K562 (cell line): ENCODE results near the gene CTF1. TPM values are rescaled to one million over a fixed set of nuclear protein-coding genes. Genes with fewer than 3 reads are reported as not detected.
A peak's percentile ranks its signal among the peaks of the same experiment; 100 is the strongest.

ENCODE experiments used
- MED1 ChIP-seq: sonication (generic); formaldehyde crosslinking; IDR thresholded peaks from 2 replicates; pipeline ENCODE4 v1.8.1; 2023; ENCODE audit warnings: missing genetic modification reagents, borderline replicate concordance
- PCBP1 ChIP-seq: fragments of 200-400 bp; formaldehyde crosslinking; IDR thresholded peaks from 2 replicates; pipeline ENCODE4 v1.6.1; 2018; ENCODE audit warnings: mild to moderate bottlenecking, low read depth, low read length; ENCODE audit not compliant: poor library complexity, severe bottlenecking
- RBBP5 ChIP-seq: fragments of 200-600 bp; sonication (generic); IDR thresholded peaks from 2 replicates; pipeline ENCODE4 v1.6.1; 2012; ENCODE audit warnings: borderline replicate concordance, mild to moderate bottlenecking, low read length, control low read depth, inconsistent platforms; ENCODE audit not compliant: insufficient read depth, poor library complexity, severe bottlenecking
- ZFP30 ChIP-seq: fragments of 250-450 bp; sonication (Bioruptor Pico); IDR thresholded peaks from 2 replicates; pipeline ENCODE4 v1.8.0; 2022; ENCODE audit warnings: moderate library complexity, mild to moderate bottlenecking, inconsistent platforms, borderline replicate concordance
- ZNF384 ChIP-seq: IDR thresholded peaks from 2 replicates; pipeline ENCODE4 v1.6.1; 2012; ENCODE audit warnings: low read depth, low read length, improper control_type of control experiment
- polyA plus RNA-seq, 8 experiments: library from polyadenylated mRNA; depleted of rRNA in 4 of 8; stranded (reverse) in 5 of 8; unstranded in 3 of 8; fragments of >200 nt; fragmentation: Nextera tagmentation in 2 of 8; fragmentation: Illumina TruSeq in 1 of 8; extraction: Ambion mirVana in 2 of 8; extraction: Trizol in 1 of 8; gene quantifications; 2 replicates each; pipeline versions ENCODE4 v1.2.1 to v1.2.3, GENCODE V29; 2011 to 2014; ENCODE audit warnings: inconsistent platforms in 1 of 8, missing spikeins in 1 of 8
- total RNA-seq, 7 experiments: library from RNA; depleted of rRNA in 6 of 7; stranded (reverse); fragments of >200 nt in 6 of 7; fragmentation: Illumina TruSeq in 2 of 7; extraction: Trizol in 2 of 7; gene quantifications; 2 replicates each; pipeline versions ENCODE4 v1.2.1 to v1.2.3, GENCODE V29; 2011 to 2021; ENCODE audit warnings: low replicate concordance in 1 of 7
- TF ChIP-seq, protein P1 (sequence below): fragments of 250-450 bp; sonication (Bioruptor Pico); IDR thresholded peaks from 2 replicates; pipeline ENCODE4 v1.5.0; 2020; ENCODE audit warnings: mild to moderate bottlenecking, borderline replicate concordance
- TF ChIP-seq, protein P2 (sequence below): sonication (generic); IDR thresholded peaks from 2 replicates; pipeline ENCODE4 v1.6.1; 2016
- TF ChIP-seq, protein P3 (sequence below): fragments of 450-650 bp; formaldehyde crosslinking; IDR thresholded peaks from 2 replicates; pipeline ENCODE4 v1.4.0; 2020; ENCODE audit warnings: mild to moderate bottlenecking
- TF ChIP-seq, protein P4 (sequence below): sonication (generic); formaldehyde crosslinking; IDR thresholded peaks from 2 replicates; pipeline ENCODE4 v1.8.0; 2022; ENCODE audit warnings: mild to moderate bottlenecking, missing genetic modification reagents
- TF ChIP-seq, protein P5 (sequence below): IDR thresholded peaks from 2 replicates; pipeline ENCODE4 v1.6.1; 2014; ENCODE audit warnings: antibody characterized with exemption
- TF ChIP-seq, protein P6 (sequence below): fragments of 150-350 bp; conservative IDR thresholded peaks from 2 replicates; pipeline ENCODE4 v1.6.1; 2014; ENCODE audit warnings: low read length

The CTF1 gene
- total and polyA plus RNA-seq, 9 of the 15 experiments (the other 6 are each of a cell fraction or from before 2014, with no cell fraction given) = 0.24 to 2.5 (median 0.44) TPM

DNA sequence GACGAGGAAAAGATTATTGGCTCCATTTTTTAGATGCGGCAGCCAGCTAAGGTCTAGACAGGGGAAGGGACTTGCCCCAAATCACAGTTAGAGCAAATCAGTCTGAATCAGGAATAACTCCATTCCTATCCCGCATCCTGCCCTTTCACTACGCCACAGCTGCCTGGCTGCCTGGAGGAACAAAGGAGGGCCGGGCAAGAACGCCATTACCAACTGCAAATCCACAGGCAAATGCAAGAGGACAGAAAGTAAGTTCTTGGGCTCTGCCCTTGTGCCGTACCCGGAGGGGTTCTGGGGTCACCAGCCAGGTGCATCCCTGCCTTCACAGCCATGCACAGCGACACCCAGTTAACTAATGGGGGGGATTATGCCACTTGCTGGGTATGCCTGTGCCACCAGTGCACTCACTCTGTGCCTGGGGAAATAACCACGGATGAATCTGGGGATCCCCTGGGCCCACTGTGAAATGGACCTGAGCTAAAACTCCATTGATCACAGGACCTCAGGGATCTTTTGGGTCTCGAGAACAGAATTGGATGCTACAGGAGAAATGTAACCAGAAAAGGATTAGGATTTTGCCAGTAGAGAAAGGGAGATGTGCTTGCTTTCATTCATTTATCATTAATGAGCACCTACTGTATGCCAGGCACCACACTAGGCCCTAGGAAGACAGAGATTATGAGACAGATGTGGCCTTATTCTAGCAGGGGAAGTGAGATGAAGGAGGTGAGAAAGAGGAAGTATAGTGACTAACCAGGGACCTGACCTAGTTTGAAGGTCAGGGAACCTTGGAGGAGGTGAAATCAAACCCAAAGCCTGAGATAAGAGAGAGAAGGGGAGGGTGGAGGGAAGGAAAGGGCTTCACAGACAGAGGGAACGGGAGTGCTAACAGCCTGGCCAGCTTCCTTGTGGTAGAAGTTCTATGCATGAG, 20.3 kb upstream of the CTF1 start (continued):
- TF ChIP-seq, protein P1, sequence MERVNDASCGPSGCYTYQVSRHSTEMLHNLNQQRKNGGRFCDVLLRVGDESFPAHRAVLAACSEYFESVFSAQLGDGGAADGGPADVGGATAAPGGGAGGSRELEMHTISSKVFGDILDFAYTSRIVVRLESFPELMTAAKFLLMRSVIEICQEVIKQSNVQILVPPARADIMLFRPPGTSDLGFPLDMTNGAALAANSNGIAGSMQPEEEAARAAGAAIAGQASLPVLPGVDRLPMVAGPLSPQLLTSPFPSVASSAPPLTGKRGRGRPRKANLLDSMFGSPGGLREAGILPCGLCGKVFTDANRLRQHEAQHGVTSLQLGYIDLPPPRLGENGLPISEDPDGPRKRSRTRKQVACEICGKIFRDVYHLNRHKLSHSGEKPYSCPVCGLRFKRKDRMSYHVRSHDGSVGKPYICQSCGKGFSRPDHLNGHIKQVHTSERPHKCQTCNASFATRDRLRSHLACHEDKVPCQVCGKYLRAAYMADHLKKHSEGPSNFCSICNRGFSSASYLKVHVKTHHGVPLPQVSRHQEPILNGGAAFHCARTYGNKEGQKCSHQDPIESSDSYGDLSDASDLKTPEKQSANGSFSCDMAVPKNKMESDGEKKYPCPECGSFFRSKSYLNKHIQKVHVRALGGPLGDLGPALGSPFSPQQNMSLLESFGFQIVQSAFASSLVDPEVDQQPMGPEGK (CRISPR knock-in tag) = no peak
- no peak for TF ChIP-seq MED1
- TF ChIP-seq, protein P2, sequence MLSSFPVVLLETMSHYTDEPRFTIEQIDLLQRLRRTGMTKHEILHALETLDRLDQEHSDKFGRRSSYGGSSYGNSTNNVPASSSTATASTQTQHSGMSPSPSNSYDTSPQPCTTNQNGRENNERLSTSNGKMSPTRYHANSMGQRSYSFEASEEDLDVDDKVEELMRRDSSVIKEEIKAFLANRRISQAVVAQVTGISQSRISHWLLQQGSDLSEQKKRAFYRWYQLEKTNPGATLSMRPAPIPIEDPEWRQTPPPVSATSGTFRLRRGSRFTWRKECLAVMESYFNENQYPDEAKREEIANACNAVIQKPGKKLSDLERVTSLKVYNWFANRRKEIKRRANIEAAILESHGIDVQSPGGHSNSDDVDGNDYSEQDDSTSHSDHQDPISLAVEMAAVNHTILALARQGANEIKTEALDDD = peak; percentile 99
- TF ChIP-seq, protein P3, sequence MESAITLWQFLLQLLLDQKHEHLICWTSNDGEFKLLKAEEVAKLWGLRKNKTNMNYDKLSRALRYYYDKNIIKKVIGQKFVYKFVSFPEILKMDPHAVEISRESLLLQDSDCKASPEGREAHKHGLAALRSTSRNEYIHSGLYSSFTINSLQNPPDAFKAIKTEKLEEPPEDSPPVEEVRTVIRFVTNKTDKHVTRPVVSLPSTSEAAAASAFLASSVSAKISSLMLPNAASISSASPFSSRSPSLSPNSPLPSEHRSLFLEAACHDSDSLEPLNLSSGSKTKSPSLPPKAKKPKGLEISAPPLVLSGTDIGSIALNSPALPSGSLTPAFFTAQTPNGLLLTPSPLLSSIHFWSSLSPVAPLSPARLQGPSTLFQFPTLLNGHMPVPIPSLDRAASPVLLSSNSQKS = no peak
- no peak for TF ChIP-seq ZNF384
- TF ChIP-seq, protein P4, sequence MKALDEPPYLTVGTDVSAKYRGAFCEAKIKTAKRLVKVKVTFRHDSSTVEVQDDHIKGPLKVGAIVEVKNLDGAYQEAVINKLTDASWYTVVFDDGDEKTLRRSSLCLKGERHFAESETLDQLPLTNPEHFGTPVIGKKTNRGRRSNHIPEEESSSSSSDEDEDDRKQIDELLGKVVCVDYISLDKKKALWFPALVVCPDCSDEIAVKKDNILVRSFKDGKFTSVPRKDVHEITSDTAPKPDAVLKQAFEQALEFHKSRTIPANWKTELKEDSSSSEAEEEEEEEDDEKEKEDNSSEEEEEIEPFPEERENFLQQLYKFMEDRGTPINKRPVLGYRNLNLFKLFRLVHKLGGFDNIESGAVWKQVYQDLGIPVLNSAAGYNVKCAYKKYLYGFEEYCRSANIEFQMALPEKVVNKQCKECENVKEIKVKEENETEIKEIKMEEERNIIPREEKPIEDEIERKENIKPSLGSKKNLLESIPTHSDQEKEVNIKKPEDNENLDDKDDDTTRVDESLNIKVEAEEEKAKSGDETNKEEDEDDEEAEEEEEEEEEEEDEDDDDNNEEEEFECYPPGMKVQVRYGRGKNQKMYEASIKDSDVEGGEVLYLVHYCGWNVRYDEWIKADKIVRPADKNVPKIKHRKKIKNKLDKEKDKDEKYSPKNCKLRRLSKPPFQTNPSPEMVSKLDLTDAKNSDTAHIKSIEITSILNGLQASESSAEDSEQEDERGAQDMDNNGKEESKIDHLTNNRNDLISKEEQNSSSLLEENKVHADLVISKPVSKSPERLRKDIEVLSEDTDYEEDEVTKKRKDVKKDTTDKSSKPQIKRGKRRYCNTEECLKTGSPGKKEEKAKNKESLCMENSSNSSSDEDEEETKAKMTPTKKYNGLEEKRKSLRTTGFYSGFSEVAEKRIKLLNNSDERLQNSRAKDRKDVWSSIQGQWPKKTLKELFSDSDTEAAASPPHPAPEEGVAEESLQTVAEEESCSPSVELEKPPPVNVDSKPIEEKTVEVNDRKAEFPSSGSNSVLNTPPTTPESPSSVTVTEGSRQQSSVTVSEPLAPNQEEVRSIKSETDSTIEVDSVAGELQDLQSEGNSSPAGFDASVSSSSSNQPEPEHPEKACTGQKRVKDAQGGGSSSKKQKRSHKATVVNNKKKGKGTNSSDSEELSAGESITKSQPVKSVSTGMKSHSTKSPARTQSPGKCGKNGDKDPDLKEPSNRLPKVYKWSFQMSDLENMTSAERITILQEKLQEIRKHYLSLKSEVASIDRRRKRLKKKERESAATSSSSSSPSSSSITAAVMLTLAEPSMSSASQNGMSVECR (CRISPR knock-in tag) = no peak
- TF ChIP-seq, protein P5, sequence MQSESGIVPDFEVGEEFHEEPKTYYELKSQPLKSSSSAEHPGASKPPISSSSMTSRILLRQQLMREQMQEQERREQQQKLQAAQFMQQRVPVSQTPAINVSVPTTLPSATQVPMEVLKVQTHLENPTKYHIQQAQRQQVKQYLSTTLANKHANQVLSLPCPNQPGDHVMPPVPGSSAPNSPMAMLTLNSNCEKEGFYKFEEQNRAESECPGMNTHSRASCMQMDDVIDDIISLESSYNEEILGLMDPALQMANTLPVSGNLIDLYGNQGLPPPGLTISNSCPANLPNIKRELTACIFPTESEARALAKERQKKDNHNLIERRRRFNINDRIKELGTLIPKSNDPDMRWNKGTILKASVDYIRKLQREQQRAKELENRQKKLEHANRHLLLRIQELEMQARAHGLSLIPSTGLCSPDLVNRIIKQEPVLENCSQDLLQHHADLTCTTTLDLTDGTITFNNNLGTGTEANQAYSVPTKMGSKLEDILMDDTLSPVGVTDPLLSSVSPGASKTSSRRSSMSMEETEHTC = no peak
- TF ChIP-seq PCBP1 = no peak
- TF ChIP-seq ZFP30 (CRISPR knock-in tag) = no peak
- TF ChIP-seq, protein P6, sequence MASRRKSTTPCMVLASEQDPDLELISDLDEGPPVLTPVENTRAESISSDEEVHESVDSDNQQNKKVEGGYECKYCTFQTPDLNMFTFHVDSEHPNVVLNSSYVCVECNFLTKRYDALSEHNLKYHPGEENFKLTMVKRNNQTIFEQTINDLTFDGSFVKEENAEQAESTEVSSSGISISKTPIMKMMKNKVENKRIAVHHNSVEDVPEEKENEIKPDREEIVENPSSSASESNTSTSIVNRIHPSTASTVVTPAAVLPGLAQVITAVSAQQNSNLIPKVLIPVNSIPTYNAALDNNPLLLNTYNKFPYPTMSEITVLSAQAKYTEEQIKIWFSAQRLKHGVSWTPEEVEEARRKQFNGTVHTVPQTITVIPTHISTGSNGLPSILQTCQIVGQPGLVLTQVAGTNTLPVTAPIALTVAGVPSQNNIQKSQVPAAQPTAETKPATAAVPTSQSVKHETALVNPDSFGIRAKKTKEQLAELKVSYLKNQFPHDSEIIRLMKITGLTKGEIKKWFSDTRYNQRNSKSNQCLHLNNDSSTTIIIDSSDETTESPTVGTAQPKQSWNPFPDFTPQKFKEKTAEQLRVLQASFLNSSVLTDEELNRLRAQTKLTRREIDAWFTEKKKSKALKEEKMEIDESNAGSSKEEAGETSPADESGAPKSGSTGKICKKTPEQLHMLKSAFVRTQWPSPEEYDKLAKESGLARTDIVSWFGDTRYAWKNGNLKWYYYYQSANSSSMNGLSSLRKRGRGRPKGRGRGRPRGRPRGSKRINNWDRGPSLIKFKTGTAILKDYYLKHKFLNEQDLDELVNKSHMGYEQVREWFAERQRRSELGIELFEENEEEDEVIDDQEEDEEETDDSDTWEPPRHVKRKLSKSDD = no peak
- TF ChIP-seq RBBP5 = no peak
